Activated T-helper 9 cell treated with anti-CD3 and anti-CD28 coated beads, Interleukin-2, amount 50 U/mL, for 16 hours (primary cell): Measurements from ENCODE around the gene EIF3K.
"Not testable (repeated sequence)": the region's sequence is repeated elsewhere in the genome, so short reads cannot be mapped to it uniquely, and the experiment has no call there.

Source experiments
- DNase-seq: peaks from one replicate; pipeline ENCODE4 v3.0.0-alpha.2; 2020; ENCODE audit warnings: low read depth

EIF3K gene

GRCh38 chr19:38617764-38618589 is 1.0 kb upstream of the EIF3K start, which contains the start of gene MAP4K1:
TSS of gene MAP4K1 (minus strand) at chr19:38617953. CDS start at chr19:38617895, 58 bp downstream.
- DNase-seq, result peak; percentile 45

GRCh38 chr19:38619361-38620174 is 580 bp downstream of the EIF3K start:
- no peak for DNase-seq

- DNase-seq, result no peak
Observed at GRCh38 chr19:38624822-38625221, 5.8 kb downstream of the EIF3K start.

GRCh38 chr19:38626401-38626800 is 7.4 kb downstream of the EIF3K start:
- no peak for DNase-seq

- no peak for DNase-seq
Observed at GRCh38 chr19:38629568-38629967, 10.6 kb downstream of the EIF3K start.

- not testable (repeated sequence) for DNase-seq
Observed at GRCh38 chr19:38631301-38631700, 12.3 kb downstream of the EIF3K start.

- not testable (repeated sequence) for DNase-seq
Observed at GRCh38 chr19:38631811-38632475, 13.0 kb downstream of the EIF3K start.

GRCh38 chr19:38632476-38633213 is 13.7 kb downstream of the EIF3K start:
- DNase-seq, result no peak

- DNase-seq, result peak; percentile 65
Observed at GRCh38 chr19:38634757-38635482, 15.9 kb downstream of the EIF3K start.

- no peak for DNase-seq
Observed at GRCh38 chr19:38635483-38636399, 16.8 kb downstream of the EIF3K start.

- no peak for DNase-seq
Observed at GRCh38 chr19:38638461-38638860, 19.5 kb downstream of the EIF3K start.

- DNase-seq, result no peak
Observed at GRCh38 chr19:38639679-38640078, 20.7 kb downstream of the EIF3K start.

GRCh38 chr19:38640368-38640767 is 21.4 kb downstream of the EIF3K start:
- no peak for DNase-seq

GRCh38 chr19:38642176-38642575 is 23.2 kb downstream of the EIF3K start:
- no peak for DNase-seq

GRCh38 chr19:38644719-38645118 is 25.7 kb downstream of the EIF3K start:
- no peak for DNase-seq

- DNase-seq, result peak; percentile 100
Observed at GRCh38 chr19:38647368-38647965, 28.5 kb downstream of the EIF3K start, which contains the start of gene ACTN4. TSS of gene ACTN4 (plus strand) at chr19:38647649. CDS start at chr19:38647746, 97 bp downstream.

- no peak for DNase-seq
Observed at GRCh38 chr19:38647966-38648768, 29.2 kb downstream of the EIF3K start.

- no peak for DNase-seq
Observed at GRCh38 chr19:38648769-38649304, 29.8 kb downstream of the EIF3K start.
